Measurements from ENCODE around the gene IRF7. TPM values are rescaled to one million over a fixed set of nuclear protein-coding genes. Genes with fewer than 3 reads are reported as not detected.

The IRF7 gene
- total RNA-seq, 3 donors from 2014 or later = 13.3 to 29.9 (median 27.9) TPM

- intact Hi-C loops (cut with DNase I; ENCODE audit: low total_unique reads) = no loop called here
- Histone ChIP-seq H3K27ac (no peak overlapping the region), H3K9me3 (peaks cover 0 to 3% of the 10 kb centered on the region in 2 donors), H3K36me3 (no peaks in the 10 kb centered on the region), H3K4me1 (no peaks in the 10 kb centered on the region), H3K27me3 (peaks cover 0 to 5% of the 10 kb centered on the region in 2 donors), H3K4me3 (no peak overlapping the region)
- no peak for TF ChIP-seq POLR2A (IDR thresholded peaks at IDR 0.05)
- TF ChIP-seq CTCF (IDR thresholded peaks at IDR 0.05) = no peak
- no peak for TF ChIP-seq POLR2AphosphoS5 (IDR thresholded peaks at IDR 0.05)
- DNase-seq (ENCODE audit: low spot score in 2 of 2) = no peak
Measured at GRCh38 chr11:627308-627576, 11.5 kb upstream of the IRF7 start.

- DNase-seq (ENCODE audit: low spot score in 2 of 2) = no peak
- H3K27ac ChIP-seq = no peak within 1 kb of the TSS
- no peak within 1 kb of the TSS for H3K4me3 ChIP-seq
- H3K9me3 ChIP-seq = peaks cover 0 to 3% of the 10 kb centered on the region in 2 donors
- no peaks in the 10 kb centered on the region for H3K36me3 ChIP-seq
- peaks cover 0 to 5% of the 10 kb centered on the region in 2 donors for H3K27me3 ChIP-seq
- intact Hi-C loops (cut with DNase I; ENCODE audit: low total_unique reads) = no loop called here
- H3K4me1 ChIP-seq = no peaks in the 10 kb centered on the region
- TF ChIP-seq POLR2A (IDR thresholded peaks at IDR 0.05) (no peak), POLR2AphosphoS5 (IDR thresholded peaks at IDR 0.05) (no peak), CTCF (IDR thresholded peaks at IDR 0.05) (no peak)
Measured at GRCh38 chr11:626475-627307, 10.9 kb upstream of the IRF7 start, which contains the start of gene SCT. SCT (minus strand) TSS chr11:627181; CDS start chr11:627143, 38 bp downstream.

GRCh38 chr11:625636-626268 is 10.0 kb upstream of the IRF7 start:
- Histone ChIP-seq H3K36me3 (no peaks in the 10 kb centered on the region), H3K4me1 (no peaks in the 10 kb centered on the region), H3K27ac (no peak overlapping the region), H3K27me3 (peaks cover 0 to 5% of the 10 kb centered on the region in 2 donors), H3K4me3 (no peak overlapping the region), H3K9me3 (peaks cover 0 to 3% of the 10 kb centered on the region in 2 donors)
- intact Hi-C loops (cut with DNase I; ENCODE audit: low total_unique reads) = no loop called here
- TF ChIP-seq POLR2A (IDR thresholded peaks at IDR 0.05) = no peak
- no peak for TF ChIP-seq POLR2AphosphoS5 (IDR thresholded peaks at IDR 0.05)
- TF ChIP-seq CTCF (IDR thresholded peaks at IDR 0.05) = no peak
- DNase-seq (ENCODE audit: low spot score in 2 of 2) = no peak

- Histone ChIP-seq H3K36me3 (no peaks in the 10 kb centered on the region), H3K27me3 (peaks cover 0 to 5% of the 10 kb centered on the region in 2 donors), H3K9me3 (peaks cover 0 to 3% of the 10 kb centered on the region in 2 donors), H3K4me1 (no peaks in the 10 kb centered on the region), H3K4me3 (no peak within 1 kb of the TSS), H3K27ac (no peak within 1 kb of the TSS)
- no peak for DNase-seq (ENCODE audit: low spot score in 2 of 2)
- intact Hi-C loops (cut with DNase I; ENCODE audit: low total_unique reads) = no loop called here
- no peak for TF ChIP-seq POLR2AphosphoS5 (IDR thresholded peaks at IDR 0.05)
- TF ChIP-seq POLR2A (IDR thresholded peaks at IDR 0.05) = no peak
Measured at GRCh38 chr11:624705-625635, 9.2 kb upstream of the IRF7 start, which contains the start of gene CDHR5. CDHR5 (minus strand) TSS chr11:624955; CDS start chr11:624902, 53 bp downstream.

GRCh38 chr11:623999-624704 is 8.4 kb upstream of the IRF7 start:
- Histone ChIP-seq H3K9me3 (peaks cover 0 to 3% of the 10 kb centered on the region in 2 donors), H3K36me3 (no peaks in the 10 kb centered on the region), H3K27me3 (peaks cover 0 to 5% of the 10 kb centered on the region in 2 donors), H3K27ac (no peak overlapping the region), H3K4me3 (no peak overlapping the region), H3K4me1 (no peaks in the 10 kb centered on the region)
- no peak for TF ChIP-seq CTCF (IDR thresholded peaks at IDR 0.05)
- TF ChIP-seq POLR2AphosphoS5 (IDR thresholded peaks at IDR 0.05) = no peak
- TF ChIP-seq POLR2A (IDR thresholded peaks at IDR 0.05) = no peak
- no peak for DNase-seq (ENCODE audit: low spot score in 2 of 2)
- intact Hi-C loops (cut with DNase I; ENCODE audit: low total_unique reads) = no loop called here

Measured in breast epithelium (tissue), 4 donors.